DMS114 treated with DMSO at 0.1 percent for 48 hours (cell line): Measurements from ENCODE around the gene SCGB1D1.

Experiments
- DNase-seq: peaks from one replicate; lab custom pipeline; 2025; ENCODE audit not compliant: unreplicated experiment; lab: John Stamatoyannopoulos, UW

The SCGB1D1 gene

DNA sequence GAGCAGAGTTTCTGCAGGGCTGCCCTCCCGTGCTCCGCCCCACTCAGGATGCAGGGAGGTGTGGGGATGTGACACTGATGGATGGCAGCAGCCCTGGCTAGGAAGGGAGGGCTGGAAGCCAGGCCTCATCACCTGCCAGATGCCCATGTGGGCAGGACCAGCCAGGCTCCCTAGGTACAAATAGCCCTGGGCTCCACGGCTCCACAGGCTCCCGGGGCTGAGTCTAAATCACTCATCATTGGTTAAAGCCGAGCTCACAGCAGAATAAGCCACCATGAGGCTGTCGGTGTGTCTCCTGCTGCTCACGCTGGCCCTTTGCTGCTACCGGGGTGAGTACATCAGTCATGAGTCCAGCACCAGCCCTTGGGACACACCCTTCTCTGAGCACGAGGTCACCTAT, at the start of gene SCGB1D1:
SCGB1D1 (plus strand) TSS at position 206 of the 400 bp plus-strand sequence; CDS start at position 275, 69 bp downstream.
- no peak for DNase-seq

DNA sequence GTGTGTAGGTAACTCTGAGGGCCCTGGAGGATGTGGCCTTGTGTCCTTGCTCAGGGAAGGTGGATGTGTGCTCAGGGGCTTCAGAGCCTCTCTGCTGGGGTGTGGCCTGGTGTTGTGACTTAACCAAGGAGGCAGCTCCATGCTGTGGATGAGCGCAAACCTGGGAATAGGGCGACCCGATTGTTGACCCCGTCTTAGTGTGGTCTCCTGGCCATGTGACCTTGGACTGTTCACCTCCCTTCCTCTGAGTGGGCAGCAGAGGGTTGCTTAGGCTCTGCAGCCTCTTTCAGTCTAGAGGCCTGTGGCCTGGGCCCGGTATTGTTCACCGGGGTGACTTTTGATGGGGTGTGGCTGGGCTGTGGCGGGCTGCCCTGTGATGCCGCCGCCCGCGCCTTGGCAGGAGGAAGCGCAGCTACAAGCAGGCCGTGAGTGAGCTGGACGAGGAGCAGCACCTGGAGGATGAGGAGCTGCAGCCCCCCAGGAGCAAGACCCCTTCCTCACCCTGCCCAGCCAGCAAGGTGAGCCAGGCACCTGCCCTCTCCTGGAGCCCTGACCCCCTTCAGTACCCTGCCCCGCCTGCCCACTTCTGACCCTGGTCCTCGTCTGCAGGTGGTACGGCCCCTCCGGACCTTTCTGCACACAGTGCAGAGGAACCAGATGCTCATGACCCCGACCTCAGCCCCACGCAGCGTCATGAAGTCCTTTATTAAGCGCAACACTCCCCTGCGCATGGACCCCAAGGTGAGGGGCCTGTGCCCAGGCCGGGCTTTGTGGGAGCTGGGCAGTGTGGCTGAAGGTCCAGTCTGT, 49.5 kb upstream of the SCGB1D1 start:
- DNase-seq = no peak

DNA sequence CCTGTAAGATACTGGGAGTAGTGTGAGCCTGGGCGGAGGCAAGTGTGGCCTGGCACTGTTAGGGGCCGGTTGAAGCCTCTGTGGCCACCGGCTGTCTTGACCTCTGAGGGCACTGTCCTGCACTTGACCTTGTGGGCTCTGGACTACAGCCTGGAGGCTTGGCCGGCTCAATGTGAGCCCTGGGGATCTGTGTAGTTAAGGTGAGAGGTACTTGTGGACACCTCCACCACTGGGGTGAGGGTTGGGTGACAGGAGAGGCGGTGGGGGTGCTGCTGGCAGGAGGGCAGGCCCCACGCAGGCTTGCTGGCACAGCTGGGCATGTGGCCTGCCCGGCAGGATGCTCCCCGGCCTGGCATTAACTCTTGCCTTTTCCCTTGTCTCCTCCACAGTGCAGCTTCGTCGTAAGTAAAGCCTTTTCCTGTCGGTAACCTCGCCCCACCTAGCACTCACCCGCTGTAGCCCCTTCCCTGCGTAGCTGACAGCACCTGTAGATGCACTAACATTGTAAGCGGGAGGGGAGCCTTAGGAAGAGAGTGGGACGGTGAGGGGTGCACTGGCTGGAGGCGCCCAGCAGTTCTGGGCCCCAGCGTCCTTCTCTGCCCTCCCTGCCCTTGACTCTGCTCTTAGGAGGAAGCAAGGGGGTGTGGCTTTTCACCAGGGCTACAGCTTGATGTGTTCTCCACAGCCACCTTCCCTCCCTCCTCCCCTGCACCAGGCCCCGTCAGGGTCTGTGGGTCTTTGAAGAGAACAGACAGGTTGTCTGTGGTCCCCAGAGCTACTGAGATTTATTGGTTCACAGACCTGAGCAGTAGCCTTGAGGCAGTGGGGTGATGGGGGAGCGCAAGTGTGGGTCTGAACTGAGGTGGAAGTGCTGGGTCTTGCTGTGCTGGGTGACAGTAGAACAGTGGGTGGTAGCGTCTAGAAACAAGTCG, 48.6 kb upstream of the SCGB1D1 start:
- DNase-seq = no peak

DNA sequence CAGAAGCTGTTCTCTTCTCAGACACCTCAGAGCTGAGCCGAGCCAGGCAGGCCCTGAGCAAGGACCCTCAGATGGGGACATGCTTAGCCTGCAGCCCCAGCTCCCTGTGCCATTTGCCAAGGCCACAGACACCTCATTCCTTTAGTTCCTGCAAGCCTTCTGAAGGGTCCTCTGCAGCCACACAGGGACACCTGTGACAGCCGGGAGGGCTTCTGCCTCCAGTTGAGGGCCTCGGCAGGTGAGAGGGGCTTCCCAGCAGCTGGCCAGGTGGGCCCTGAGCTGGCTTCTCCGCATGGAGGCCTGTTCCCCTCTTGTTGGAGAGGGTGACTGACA, 48.0 kb upstream of the SCGB1D1 start:
- no peak for DNase-seq

DNA sequence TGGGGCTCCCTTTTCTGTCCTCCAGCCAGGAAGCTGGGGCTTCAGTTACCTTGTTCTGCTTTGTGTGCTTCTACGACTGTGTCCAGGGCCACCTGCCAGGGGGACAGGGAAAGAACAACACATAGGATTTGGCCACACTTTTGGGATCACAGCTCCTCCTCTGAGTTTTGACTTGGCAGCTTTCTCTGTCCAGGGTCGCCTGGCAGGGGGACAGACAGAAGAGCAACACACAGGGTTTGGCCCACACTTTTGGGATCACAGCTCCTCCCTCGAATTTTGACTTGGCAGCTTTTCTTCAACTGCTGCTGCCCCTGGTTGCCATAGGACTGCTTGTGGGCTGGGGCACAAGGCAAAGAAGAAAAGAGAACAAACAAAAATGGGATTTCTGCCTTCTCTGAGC, 47.1 kb upstream of the SCGB1D1 start:
- no peak for DNase-seq

DNA sequence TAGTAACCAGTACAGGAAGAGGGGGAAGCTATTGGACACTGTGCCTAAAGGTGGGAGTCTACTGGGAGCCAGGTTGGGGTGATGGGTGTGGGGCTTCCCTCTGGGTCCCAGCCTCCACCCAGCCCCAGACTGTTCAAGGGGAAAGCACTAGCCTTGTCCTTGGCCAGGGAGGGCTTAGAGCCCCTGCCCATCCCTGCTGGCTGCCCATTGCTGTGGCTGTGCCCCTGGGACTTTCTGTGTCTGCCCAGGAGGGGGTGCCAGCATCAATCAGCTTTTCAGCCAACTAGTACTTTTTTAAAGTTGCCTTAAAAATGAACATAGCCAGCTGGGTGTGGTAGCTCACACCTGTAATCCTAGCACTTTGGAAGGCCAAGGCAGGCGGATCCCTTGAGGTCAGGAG, 46.3 kb upstream of the SCGB1D1 start:
- DNase-seq = no peak

DNA sequence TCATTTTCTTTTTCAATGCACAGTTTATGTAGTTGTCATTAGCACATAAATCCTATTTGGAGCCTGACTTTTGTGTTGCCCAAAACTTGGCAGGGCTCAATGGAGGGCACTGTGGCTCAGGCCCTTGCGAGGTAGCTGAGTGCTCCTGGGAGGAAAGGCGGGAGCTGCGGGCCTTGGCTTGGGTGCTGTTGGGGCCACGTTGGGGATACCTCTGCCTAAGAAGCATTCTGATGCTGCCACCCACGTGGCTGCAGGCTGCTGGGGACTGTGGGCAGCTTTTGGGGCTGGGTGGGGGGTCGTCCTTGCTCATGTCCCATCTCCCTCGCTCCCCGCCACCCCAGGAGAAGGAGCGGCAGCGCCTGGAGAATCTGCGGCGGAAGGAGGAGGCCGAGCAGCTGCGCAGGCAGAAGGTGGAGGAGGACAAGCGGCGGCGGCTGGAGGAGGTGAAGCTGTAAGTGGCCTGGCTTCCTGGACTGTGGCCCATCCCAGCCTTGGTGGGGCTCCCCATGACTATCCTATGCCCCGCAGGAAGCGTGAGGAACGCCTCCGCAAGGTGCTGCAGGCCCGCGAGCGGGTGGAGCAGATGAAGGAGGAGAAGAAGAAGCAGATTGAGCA, 45.3 kb upstream of the SCGB1D1 start:
- no peak for DNase-seq

DNA sequence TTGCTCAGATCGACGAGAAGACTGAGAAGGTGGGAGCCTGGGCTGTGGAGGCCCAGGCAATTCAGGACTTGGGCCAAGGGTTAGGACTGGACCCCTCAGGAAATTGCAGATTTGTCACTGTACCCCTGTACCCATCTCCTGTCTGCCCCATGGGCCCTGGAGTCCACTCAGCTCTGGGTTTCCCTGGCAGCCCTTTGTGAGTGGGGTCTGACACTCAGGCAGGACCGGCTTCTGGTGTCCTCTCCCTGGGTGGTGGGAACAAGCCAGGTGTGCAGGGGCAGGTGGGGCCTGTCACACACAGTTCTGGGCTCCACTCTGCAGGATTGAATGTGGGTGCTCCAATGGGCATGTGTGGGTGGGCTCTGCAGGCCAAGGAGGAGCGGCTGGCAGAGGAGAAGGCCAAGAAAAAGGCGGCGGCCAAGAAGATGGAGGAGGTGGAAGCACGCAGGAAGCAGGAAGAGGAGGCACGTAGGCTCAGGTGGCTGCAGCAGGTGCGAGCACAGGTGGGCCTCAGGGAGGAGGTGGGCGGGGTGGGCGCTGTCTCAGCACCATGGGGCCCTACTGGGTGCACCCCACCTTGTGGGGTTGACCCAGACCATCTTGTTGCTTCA, 44.6 kb upstream of the SCGB1D1 start:
- no peak for DNase-seq

GRCh38 chr11:62146476-62147200, 43.4 kb upstream of the SCGB1D1 start:
- no peak for DNase-seq

DNA sequence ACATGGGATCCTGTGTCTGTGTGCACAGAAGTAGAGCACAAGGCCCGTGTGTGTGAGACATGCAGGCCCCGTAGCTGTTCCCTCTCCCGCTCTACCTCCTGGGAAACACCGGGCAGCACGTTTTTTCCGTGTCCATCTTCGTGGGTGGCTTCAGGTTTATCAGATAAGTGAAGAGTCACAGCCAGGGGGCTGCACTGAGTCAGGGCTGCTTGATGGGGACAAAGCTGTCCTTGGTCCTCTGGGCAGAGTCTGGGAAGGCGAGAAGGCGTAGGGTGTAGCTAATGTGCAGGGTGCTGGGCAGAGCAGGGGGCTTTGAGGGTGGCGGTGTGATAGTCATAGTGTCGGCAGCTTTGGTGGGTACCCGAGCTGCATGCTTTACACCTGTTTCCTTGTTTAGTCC, 42.5 kb upstream of the SCGB1D1 start:
- DNase-seq = no peak

DNA sequence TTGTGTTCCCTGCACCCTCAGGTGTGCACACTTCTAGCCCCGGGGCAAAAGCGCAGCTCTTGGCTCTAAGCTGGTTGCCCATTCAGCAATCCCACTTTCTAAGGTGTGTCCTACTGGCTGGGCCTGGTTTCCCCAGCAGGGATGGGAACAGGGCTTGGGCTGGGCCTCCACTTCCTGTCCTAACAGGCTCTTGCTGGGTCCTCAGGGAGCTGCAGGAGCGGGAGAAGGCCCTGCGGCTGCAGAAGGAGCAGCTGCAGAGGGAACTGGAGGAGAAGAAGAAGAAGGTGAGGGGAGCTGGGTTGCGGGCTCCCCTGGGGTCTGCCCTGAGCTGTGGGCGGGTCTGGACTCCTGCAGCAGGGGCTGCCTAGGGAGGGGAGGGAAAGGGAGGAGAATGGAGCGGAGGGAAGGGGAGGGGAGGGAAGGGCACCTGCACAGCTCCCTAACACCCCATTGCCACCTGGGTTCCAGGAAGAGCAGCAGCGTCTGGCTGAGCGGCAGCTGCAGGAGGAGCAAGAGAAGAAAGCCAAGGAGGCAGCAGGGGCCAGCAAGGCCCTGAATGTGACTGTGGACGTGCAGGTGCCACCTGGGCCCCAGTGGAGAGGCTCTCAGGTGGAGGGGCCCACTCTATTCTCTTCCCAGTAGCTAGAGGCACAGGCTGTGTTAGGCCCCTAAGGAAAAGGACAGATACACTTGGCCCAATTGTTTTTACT, 41.6 kb upstream of the SCGB1D1 start:
- DNase-seq = no peak

- no peak for DNase-seq
Observed at GRCh38 chr11:62149986-62150886, 39.8 kb upstream of the SCGB1D1 start.

GRCh38 chr11:62150887-62151736, 38.9 kb upstream of the SCGB1D1 start:
- no peak for DNase-seq

DNA sequence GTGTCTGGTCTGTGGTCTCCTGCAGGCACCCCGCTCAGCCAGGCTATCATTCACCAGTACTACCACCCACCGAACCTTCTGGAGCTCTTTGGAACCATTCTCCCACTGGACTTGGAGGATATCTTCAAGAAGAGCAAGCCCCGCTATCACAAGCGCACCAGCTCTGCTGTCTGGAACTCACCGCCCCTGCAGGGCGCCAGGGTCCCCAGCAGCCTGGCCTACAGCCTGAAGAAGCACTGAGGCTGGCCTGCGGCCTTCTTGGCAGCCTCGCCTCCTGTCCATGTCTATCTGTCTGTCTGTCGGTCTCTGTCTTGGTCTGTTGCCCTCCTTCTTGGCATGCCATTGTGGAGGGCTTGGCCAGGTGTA, 38.3 kb upstream of the SCGB1D1 start:
- no peak for DNase-seq

- no peak for DNase-seq
Observed at GRCh38 chr11:62152245-62153086, 37.5 kb upstream of the SCGB1D1 start.

DNA sequence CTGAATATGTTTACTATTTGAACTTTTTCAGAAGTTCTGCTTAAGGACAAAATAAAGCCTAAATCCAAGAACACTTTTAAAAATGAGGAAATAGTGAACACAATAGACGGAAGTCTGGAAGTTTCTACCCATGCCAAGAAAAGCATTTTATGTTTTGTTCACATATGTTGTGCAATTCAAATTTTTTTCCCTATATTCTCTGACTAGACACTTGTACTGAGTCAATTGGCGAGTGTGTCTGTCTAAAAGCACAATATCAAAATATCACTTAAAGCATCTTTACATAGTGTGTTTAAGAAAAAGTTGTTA, 37.0 kb upstream of the SCGB1D1 start:
- no peak for DNase-seq

GRCh38 chr11:62153617-62154016, 36.4 kb upstream of the SCGB1D1 start:
- DNase-seq = no peak
